Epithelial cell of proximal tubule (primary cell): ENCODE results near the gene ABCC5. TPM values are rescaled to one million over a fixed set of nuclear protein-coding genes. Genes with fewer than 3 reads are reported as not detected.

ENCODE experiments used
- DNase-seq: peaks from one replicate; pipeline ENCODE4 v3.0.0-alpha.2; 2011; ENCODE audit warnings: low read depth
- H3K4me3 ChIP-seq: 2 replicates; pipeline ENCODE4 v1.5.1; 2011; ENCODE audit warnings: low read depth, mild to moderate bottlenecking, low read length
- total RNA-seq: library from RNA; depleted of rRNA; stranded (reverse); fragments of >200 nt; gene quantifications from 2 replicates; pipeline ENCODE4 v1.2.3, GENCODE V29; 2015
- TF ChIP-seq, protein P1 (sequence below): conservative IDR thresholded peaks from 2 replicates; pipeline ENCODE4 v1.5.1; 2012; ENCODE audit warnings: low read depth, mild to moderate bottlenecking, low read length

The ABCC5 gene
- total RNA-seq, 1 donor from 2014 or later = 15.2 TPM

DNA sequence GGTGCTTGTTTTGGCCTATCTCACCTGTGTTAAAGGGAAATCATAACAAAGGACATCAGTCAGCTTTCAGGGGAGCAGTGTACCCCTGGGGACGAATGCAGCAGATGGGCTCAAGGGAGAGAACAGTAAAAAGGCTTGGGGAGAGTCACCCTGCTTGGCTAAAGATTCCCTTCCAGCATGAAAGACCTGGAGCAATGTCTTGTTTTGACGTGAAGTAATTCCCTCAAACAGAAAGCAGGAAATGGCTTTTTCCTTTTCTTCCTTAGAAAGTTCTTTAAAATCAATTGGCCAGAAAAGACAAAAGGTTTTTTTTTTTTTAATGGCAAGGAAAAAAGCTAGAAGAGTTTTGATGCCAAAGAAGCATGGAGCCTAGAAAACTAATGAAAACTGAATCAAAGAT, 76.5 kb downstream of the ABCC5 start:
- TF ChIP-seq, protein P1, sequence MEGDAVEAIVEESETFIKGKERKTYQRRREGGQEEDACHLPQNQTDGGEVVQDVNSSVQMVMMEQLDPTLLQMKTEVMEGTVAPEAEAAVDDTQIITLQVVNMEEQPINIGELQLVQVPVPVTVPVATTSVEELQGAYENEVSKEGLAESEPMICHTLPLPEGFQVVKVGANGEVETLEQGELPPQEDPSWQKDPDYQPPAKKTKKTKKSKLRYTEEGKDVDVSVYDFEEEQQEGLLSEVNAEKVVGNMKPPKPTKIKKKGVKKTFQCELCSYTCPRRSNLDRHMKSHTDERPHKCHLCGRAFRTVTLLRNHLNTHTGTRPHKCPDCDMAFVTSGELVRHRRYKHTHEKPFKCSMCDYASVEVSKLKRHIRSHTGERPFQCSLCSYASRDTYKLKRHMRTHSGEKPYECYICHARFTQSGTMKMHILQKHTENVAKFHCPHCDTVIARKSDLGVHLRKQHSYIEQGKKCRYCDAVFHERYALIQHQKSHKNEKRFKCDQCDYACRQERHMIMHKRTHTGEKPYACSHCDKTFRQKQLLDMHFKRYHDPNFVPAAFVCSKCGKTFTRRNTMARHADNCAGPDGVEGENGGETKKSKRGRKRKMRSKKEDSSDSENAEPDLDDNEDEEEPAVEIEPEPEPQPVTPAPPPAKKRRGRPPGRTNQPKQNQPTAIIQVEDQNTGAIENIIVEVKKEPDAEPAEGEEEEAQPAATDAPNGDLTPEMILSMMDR = no peak

GRCh38 chr3:183937601-183938286, 79.9 kb downstream of the ABCC5 start:
- H3K4me3 ChIP-seq = no peak overlapping the region
- no peak for DNase-seq
- TF ChIP-seq, protein P1 = no peak

More for the DNA sequence above, 76.5 kb downstream of the ABCC5 start:
- DNase-seq = no peak
- no peak overlapping the region for H3K4me3 ChIP-seq

DNA sequence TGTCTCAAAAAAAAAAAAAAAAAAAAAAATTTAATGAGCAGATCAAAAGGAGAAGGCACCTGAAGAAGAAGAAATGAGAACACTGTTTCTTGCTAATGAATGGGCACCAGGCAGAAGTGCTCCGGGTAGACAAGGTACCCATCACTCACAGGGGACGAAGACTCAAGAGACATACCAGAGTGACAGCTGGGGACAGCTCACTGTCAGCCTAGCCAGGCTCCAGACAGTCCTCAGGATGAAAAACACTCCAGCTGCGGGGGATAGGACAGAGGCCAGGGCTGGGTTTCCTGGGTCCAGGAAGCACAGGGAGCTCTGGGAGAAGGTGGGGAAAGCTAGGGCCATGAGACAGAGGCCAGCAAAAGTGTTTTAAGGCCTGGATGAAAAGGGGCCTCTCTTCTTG, 84.5 kb downstream of the ABCC5 start:
- no peak for DNase-seq
- H3K4me3 ChIP-seq = no peak overlapping the region
- TF ChIP-seq, protein P1 = no peak

DNA sequence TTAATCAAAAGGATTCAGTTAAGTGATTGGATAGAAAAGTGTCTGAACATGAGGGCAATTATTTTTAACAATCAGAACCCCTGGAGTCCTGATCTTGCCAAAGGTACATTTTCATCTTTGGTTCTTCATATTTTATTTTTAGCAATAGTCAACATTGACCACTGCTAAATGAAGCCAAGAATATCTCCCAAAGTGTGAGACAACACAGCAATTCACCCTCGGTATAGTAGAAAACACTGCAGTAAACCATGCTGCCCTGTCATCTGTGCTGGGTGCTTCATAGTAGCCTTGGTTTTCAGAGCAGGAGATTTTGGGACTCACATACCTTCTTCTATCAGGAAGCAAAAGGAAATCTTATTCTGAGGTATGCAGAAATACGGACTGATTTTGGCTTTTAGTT, 85.8 kb downstream of the ABCC5 start:
- TF ChIP-seq, protein P1 = no peak
- no peak for DNase-seq
- H3K4me3 ChIP-seq = no peak overlapping the region

DNA sequence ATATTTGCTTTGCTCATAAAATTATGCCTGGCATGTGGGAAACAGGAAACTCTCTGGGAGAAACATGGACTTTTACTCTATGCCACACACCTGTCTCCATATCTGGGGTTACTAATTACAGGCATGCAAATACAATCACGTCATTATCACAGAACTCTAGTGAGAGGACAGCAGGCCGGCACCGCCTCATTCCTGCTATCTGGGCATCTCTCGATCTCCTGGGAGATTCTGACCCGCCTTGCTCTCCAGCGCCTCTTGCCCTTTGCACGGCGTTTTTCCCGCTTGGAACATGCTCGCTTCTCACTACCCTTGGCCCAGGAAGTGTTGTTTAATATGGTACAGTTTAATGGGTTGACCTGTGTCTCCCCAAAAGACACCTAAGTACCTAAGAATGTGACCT, 87.6 kb downstream of the ABCC5 start:
- no peak for DNase-seq
- H3K4me3 ChIP-seq = no peak overlapping the region
- TF ChIP-seq, protein P1 = no peak

GRCh38 chr3:183927059-183927458, 90.6 kb downstream of the ABCC5 start:
- no peak overlapping the region for H3K4me3 ChIP-seq
- no peak for DNase-seq
- TF ChIP-seq, protein P1 = no peak

DNA sequence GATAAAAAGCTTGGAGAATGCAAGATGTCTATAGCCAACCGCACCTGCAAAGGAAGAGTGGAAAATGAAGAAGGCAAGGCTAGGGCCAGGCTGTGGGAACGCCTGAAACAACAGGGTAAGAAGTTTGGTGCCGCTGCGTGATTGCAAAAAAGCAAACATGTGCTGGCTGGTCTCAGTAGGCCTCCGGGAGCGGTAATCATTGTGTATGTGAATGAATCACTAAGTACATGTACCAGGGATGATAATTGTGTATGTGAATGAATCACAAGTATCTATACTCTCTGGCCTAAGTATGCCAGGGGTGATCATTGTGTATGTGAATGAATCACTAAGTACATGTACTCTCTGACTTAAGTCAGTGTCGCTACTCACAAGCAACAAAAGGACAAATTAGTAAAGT, 92.7 kb downstream of the ABCC5 start:
- no peak for DNase-seq
- H3K4me3 ChIP-seq = no peak overlapping the region
- TF ChIP-seq, protein P1 = no peak
